HUES6 (cell line): ENCODE measurements around the gene ZFYVE19.

Experiments used
- H3K27ac ChIP-seq: 2 replicates; pipeline ENCODE4 v1.7.0; 2013; ENCODE audit warnings: low read depth, mild to moderate bottlenecking, low read length, inconsistent platforms
- H3K27me3 ChIP-seq: 2 replicates; pipeline ENCODE4 v1.6.1; 2013; ENCODE audit warnings: low read length; ENCODE audit not compliant: control insufficient read depth, insufficient read depth
- H3K36me3 ChIP-seq: 2 replicates; pipeline ENCODE4 v1.6.1; 2013; ENCODE audit warnings: low read length; ENCODE audit not compliant: control insufficient read depth, insufficient read depth
- H3K4me1 ChIP-seq: 2 replicates; pipeline ENCODE4 v1.6.1; 2013; ENCODE audit warnings: low read length; ENCODE audit not compliant: control insufficient read depth, insufficient read depth
- H3K4me3 ChIP-seq: 2 replicates; pipeline ENCODE4 v1.5.1; 2013; ENCODE audit warnings: low read depth, low read length
- H3K9ac ChIP-seq: one replicate; pipeline ENCODE4 v1.6.1; 2013; ENCODE audit warnings: mild to moderate bottlenecking, low read length
- H3K9me3 ChIP-seq: 2 replicates; pipeline ENCODE4 v1.6.1; 2013; ENCODE audit warnings: low read depth, low read length; ENCODE audit not compliant: control insufficient read depth, insufficient read depth

The ZFYVE19 gene

DNA sequence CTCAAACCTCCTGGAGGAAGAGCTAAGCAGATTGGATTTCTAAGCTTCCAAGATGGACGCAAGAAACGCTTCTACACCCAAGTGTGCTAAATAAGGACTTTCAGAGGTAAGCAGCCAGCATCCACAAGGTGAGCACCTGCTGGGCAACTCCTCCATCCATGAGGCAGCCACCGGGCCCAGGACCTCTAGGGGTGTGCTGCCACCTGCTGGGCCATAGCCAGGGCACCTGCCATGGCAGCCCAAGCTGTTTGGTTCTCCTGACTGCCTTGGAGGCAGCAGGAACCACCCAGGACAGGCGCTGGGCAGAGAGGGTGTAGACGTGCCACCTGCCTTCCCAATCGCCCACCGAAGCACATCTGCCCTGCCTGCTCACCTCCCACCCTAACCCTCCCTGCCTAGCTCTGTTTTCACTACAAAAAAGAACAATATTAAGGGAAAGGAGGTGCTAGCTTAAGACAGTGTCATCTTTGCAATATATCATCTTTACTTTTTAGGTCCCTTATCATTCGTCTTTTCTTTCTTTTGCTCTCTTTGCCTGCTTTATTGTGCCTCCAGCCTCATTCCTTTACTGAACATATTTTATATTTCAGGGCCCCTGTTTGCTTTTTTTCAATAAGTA, 24.2 kb upstream of the ZFYVE19 start:
- Histone ChIP-seq H3K27me3 (no peaks in the 10 kb centered on the region), H3K9ac (no peak overlapping the region), H3K9me3 (no peaks in the 10 kb centered on the region), H3K4me1 (peaks cover 25% of the 10 kb centered on the region), H3K27ac (no peak overlapping the region), H3K36me3 (peaks cover 15% of the 10 kb centered on the region), H3K4me3 (no peak overlapping the region)

DNA sequence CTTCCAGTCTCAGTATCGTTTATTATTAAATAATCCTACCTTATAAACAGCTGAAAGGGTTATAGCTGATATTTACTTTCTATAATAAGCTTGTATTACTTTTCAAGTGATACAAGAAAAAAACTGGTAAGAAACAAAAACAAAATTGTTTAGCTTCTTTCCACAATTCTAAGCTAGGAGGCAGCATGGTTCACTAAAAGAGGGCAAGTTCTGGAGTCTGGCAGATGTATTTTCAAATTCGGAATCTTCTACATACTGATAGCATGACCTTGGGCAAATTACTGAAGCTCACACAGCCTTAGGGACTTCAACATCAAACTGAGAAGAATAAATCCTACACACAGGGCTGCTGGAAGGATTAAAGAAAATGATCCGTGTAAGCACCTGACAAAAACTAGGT, 21.7 kb upstream of the ZFYVE19 start:
- Histone ChIP-seq H3K27me3 (no peaks in the 10 kb centered on the region), H3K4me1 (peaks cover 37% of the 10 kb centered on the region), H3K36me3 (no peaks in the 10 kb centered on the region), H3K9ac (no peak overlapping the region), H3K4me3 (no peak overlapping the region), H3K9me3 (no peaks in the 10 kb centered on the region), H3K27ac (no peak overlapping the region)

DNA sequence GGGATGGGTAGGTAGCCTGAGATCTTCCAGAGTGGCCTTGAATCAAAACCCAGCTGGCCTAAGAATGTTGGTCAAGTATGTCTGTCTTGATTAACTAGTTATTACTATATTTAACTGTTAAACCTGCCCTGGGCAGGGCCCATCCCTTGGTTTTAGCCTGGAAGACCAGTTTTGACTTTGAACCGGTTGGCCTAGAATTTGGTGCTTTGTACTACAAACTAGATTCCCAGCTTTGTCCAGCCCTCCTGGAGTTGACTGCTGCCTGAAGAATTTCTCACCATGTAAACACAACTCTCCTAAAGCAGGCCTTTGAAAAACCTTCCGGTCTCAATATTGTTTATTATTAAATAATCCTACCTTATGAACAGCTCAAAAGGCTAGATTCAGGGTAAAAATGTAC, 21.1 kb upstream of the ZFYVE19 start:
- Histone ChIP-seq H3K27ac (no peak overlapping the region), H3K4me1 (peaks cover 37% of the 10 kb centered on the region), H3K36me3 (no peaks in the 10 kb centered on the region), H3K27me3 (no peaks in the 10 kb centered on the region), H3K4me3 (no peak overlapping the region), H3K9ac (no peak overlapping the region), H3K9me3 (no peaks in the 10 kb centered on the region)

DNA sequence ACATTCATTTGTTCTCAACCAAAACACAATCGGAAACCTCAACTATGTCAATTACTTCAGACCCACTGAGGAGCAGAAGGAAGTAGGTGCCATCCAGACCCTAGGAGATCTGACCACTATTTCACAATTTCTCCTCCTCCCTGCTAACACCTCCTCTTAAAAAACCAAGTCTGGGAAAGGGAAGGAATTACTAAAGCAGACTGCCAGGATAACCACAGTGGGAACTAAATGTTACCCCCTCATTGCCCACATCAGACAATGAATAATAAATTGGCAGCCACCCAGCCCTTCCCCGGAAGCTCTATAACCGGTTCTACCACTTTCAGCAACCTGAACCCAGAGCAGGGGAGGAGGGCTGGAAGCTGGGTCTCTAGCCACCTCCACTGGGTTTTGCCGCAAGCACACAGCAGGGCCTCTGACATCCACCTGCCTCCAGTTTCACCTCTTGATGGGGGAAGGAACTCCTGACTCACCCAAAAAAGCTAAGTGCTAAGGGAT, 19.5 kb upstream of the ZFYVE19 start:
- Histone ChIP-seq H3K36me3 (no peaks in the 10 kb centered on the region), H3K27me3 (no peaks in the 10 kb centered on the region), H3K4me1 (peaks cover 37% of the 10 kb centered on the region), H3K27ac (peak overlapping the region; percentile 57; the same call in 1 of the 2 replicates), H3K9me3 (no peaks in the 10 kb centered on the region), H3K9ac (peak overlapping the region; percentile 51), H3K4me3 (peak overlapping the region; percentile 38)

DNA sequence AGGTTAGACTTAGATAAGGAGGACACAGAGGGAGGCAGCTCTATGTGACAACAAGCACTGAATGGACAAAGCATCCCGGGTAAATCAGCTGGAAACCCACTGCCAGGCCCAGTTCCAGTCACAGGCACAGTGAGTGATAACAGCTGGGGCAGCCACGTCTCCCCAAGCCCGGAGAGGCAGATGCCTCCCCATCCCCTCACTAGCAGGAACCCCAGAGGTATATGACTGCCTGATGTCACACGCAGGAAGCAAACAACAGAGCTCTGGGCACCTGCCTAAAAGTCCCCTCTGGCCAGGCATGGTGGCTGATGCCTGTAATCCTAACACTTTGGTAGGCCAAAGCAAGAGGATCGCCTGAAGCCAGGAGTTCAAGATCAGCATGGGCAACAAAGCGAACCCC, 18.9 kb upstream of the ZFYVE19 start:
- peaks cover 37% of the 10 kb centered on the region for H3K4me1 ChIP-seq
- H3K27ac ChIP-seq = no peak overlapping the region

DNA sequence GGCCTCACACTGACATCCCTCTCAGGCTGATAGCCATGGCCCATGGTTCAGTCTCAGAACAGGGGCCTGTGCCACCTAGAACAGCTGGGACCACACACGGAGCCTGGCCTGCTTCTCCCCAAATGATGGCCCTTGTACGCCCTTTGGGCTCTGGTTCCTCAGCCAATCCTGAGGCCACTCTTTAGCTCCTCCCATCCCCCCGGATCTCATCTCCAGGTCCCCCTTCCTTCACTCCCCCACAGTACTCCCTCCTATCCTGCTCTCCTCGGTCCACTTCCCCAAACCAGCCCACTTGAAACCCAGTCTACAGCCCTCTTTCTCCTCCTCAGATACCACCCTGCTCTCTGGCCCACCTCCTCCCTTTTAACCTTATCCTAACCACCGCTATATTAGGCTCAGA, 17.8 kb upstream of the ZFYVE19 start:
- Histone ChIP-seq H3K27me3 (no peaks in the 10 kb centered on the region), H3K4me1 (peaks cover 43% of the 10 kb centered on the region), H3K27ac (no peak overlapping the region), H3K36me3 (no peaks in the 10 kb centered on the region), H3K9me3 (no peaks in the 10 kb centered on the region), H3K9ac (no peak overlapping the region), H3K4me3 (no peak overlapping the region)

More for the DNA sequence above, 18.9 kb upstream of the ZFYVE19 start:
- Histone ChIP-seq H3K9ac (peak overlapping the region; percentile 21), H3K9me3 (no peaks in the 10 kb centered on the region), H3K27me3 (no peaks in the 10 kb centered on the region), H3K36me3 (no peaks in the 10 kb centered on the region), H3K4me3 (peak overlapping the region; percentile 27; the same call in 1 of the 2 replicates)

DNA sequence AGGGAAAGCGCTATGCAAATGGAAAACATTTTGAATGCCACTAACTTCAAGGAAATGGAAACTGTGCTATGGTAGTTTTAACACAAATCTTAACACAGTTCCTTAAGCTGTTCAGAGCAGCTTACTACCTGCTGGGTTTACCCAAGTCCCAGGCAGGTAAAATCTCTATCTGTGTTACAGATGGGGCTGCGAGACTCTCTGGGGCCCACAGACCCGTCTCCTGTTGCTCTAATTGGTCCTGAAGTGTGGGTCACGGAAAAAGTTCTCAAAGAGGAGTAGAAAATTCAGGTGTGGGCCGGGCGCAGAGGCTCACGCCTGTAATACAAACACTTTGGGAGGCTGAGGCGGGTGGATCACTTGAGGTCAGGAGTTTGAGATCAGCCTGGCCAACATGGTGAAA, 16.9 kb upstream of the ZFYVE19 start:
- Histone ChIP-seq H3K27ac (no peak overlapping the region), H3K4me3 (no peak overlapping the region), H3K27me3 (no peaks in the 10 kb centered on the region), H3K4me1 (peaks cover 43% of the 10 kb centered on the region), H3K36me3 (no peaks in the 10 kb centered on the region), H3K9ac (no peak overlapping the region), H3K9me3 (no peaks in the 10 kb centered on the region)

DNA sequence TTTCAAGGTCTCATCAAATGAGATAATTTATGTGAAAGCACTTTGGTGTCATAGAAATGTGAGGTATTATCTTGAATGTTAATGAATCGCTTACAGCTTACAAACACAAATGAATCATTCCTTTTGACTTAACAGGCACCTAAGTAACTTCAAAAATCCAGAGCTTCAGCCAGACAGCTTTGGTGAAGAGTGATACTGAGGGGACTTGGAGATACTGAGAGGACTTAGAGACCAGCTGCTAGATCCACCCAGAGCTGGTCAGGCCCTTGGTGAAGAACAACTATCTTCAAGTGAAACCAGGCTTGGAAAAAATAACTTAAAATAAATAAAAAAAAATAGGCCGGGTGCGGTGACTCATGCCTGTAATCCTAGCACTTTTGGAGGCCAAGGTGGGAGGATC, 16.2 kb upstream of the ZFYVE19 start:
- Histone ChIP-seq H3K4me3 (no peak overlapping the region), H3K9ac (no peak overlapping the region), H3K4me1 (peaks cover 36% of the 10 kb centered on the region), H3K36me3 (no peaks in the 10 kb centered on the region), H3K27me3 (no peaks in the 10 kb centered on the region), H3K9me3 (no peaks in the 10 kb centered on the region), H3K27ac (no peak overlapping the region)

DNA sequence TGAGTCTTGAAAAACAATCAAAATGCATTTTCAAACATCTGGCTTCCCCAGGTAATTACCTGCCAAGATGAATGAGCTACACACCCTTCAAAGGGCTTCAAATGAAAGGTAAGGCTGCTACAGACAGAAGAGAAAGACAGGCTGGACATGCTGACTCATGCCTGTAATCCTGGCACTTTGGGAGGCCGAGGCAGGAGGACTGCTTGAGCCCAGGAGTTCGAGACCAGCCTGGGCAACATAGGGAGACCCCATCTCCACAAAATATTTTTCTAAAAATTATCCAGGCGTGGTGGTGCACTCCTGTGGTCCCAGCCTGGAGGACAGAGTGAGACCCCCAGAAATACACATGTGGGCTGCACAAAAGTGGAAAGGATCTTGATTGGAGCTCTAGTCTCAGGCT, 14.5 kb upstream of the ZFYVE19 start:
- no peaks in the 10 kb centered on the region for H3K36me3 ChIP-seq
- H3K27me3 ChIP-seq = no peaks in the 10 kb centered on the region
- H3K4me3 ChIP-seq = no peak overlapping the region
- H3K9ac ChIP-seq = no peak overlapping the region
- no peak overlapping the region for H3K27ac ChIP-seq
- H3K9me3 ChIP-seq = no peaks in the 10 kb centered on the region
- H3K4me1 ChIP-seq = peaks cover 29% of the 10 kb centered on the region

DNA sequence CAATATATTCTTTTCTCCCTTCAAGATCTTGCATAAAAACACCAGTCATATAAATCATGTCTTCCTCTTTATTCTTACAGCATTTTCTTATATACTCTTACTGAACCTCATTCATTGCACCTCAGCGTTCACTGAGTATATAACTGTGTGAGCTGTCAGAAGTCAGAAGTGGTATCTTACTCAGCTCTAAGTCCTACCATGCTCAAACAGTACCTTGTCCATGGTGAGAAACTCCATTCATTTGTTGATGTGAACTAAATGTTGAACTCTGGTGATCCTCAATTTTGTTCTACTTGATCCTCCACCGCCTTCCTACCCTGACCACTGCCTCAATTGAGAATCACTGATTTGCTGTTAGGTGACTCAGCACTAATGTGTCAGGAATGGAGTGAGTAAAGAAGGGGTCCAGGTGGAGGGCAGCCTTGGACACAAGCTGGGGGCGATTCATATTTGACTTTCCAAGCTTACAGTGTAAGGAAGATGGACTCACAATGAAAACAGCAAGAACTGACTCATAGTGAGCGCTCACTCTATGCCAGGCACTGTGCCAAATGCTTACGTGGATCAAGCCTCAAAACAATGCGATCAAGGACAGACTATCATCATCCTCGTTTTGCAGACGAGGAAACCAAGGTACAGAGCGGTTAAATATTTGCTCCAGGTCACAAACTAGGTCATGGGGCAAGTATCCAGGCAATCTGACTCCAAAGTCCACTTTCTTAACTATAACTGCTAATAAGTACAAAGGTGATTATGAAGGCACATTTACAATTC, 13.5 kb upstream of the ZFYVE19 start:
- peaks cover 27% of the 10 kb centered on the region for H3K4me1 ChIP-seq
- no peaks in the 10 kb centered on the region for H3K27me3 ChIP-seq
- no peak overlapping the region for H3K27ac ChIP-seq
- no peaks in the 10 kb centered on the region for H3K9me3 ChIP-seq
- H3K9ac ChIP-seq = no peak overlapping the region
- H3K4me3 ChIP-seq = no peak overlapping the region
- H3K36me3 ChIP-seq = no peaks in the 10 kb centered on the region

DNA sequence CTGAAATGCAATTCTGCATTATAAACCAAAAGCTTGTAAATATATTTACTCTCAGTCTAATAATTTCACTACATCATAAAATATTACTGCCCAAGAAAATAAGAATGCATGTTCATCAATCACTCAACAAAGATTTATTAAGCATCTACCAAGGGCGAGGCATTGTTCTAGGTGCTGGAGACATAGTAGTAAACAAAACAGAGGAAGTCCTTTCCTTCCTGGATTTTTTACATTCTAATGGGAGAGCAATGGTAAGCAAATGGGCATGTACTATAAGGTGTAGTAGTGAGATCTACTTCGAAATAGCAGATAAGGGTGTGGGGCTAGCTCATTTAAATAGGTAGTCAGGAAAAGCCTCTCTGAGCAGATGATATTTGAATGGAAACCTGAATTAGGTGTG, 10.8 kb upstream of the ZFYVE19 start:
- Histone ChIP-seq H3K9ac (no peak overlapping the region), H3K4me1 (peaks cover 34% of the 10 kb centered on the region), H3K36me3 (no peaks in the 10 kb centered on the region), H3K27me3 (no peaks in the 10 kb centered on the region), H3K27ac (no peak overlapping the region), H3K4me3 (no peak overlapping the region), H3K9me3 (no peaks in the 10 kb centered on the region)
